SU-DHL-6 (cell line): ENCODE data around the gene TANC1.

Source experiments
- EZH2phosphoT487 ChIP-seq: fragments of 200-600 bp; sonication (generic), shearing (Covaris generic); conservative IDR thresholded peaks from 2 replicates; pipeline ENCODE4 v1.6.1; 2018; ENCODE audit warnings: mild to moderate bottlenecking, antibody characterized with exemption, low read length, moderate library complexity, mixed read lengths
- TF ChIP-seq, protein P1 (sequence below): fragments of 200-600 bp; sonication (generic); IDR thresholded peaks from one replicate; pipeline ENCODE4 v1.5.1; 2017; ENCODE audit warnings: antibody characterized with exemption, mild to moderate bottlenecking, low read length, moderate library complexity; ENCODE audit not compliant: insufficient read depth, poor library complexity, severe bottlenecking

DNA sequence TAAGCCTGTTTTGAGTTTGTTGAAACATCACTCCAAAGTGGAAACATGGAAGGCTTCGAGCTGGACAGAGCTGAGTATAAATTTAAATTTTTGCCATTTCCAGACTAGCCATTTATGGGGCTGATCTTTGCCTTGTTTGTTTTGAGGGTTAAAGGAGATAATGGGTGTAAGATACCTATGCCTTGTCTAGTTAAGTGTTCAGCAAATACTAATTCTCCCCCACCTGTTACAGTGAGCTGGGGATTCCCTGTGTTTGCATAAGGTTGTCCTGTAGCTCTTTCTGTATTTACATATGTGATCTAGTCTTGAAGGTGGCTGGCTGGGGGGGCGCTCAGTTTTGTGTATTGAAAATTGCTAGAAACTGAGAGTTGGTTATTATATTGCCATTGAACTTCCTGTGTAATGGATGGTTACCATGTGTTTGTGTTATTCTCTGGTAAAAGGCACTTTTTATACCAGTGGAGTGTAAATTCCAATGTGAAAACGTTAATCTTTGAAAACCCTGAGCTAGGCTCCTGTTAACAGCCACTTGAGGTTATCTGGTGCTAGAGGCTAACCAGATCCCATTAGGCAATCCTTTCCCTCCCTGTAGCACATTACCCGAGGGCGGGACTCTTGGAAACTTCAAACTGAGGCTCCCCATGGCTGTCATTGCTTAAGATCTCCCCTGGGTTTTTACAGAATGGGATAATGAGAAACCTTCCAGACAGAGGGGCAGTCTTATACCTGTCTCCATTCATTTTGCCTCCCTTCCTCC, 26.7 kb downstream of the TANC1 start:
- TF ChIP-seq, protein P1, sequence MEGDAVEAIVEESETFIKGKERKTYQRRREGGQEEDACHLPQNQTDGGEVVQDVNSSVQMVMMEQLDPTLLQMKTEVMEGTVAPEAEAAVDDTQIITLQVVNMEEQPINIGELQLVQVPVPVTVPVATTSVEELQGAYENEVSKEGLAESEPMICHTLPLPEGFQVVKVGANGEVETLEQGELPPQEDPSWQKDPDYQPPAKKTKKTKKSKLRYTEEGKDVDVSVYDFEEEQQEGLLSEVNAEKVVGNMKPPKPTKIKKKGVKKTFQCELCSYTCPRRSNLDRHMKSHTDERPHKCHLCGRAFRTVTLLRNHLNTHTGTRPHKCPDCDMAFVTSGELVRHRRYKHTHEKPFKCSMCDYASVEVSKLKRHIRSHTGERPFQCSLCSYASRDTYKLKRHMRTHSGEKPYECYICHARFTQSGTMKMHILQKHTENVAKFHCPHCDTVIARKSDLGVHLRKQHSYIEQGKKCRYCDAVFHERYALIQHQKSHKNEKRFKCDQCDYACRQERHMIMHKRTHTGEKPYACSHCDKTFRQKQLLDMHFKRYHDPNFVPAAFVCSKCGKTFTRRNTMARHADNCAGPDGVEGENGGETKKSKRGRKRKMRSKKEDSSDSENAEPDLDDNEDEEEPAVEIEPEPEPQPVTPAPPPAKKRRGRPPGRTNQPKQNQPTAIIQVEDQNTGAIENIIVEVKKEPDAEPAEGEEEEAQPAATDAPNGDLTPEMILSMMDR: no peak
- no peak for TF ChIP-seq EZH2phosphoT487
